Measurements from ENCODE around the gene PSD4.

Gene PSD4

DNA sequence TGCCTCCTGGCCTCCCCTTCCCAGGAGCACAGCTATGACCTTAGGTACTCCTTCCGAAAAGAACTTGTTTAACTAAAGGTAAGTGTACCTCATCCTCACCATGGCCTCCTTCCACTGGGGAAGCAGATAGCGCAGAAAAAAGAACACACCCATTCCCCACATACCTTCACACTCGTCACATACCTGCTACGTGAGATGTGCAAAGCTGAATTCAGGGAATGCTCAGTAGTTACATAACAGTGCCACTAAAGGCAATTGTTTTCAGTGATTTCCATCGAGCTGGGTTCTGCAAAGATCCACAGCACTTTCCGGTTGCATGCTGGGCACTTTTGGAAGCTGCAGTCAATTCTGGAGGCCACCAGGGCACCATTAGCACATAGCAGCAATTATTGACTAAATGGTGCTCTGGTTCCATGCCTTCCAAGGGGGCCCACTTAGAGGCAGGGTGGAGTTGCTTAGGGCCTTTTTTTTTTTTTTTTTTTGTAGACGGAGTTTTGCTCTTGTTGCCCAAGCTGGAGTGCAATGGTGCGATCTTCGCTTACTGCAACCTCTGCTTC lies 63.9 kb downstream of the PSD4 start:
- Histone ChIP-seq H3K4me3 (ENCODE audit: low read depth in 1 of 2, low read length in 1 of 2) (no peak overlapping the region), H3K4me1 (ENCODE audit: control insufficient read depth in 1 of 2, insufficient read depth in 1 of 2, low read depth in 1 of 2, low read length in 1 of 2) (peaks cover 0 to 12% of the 10 kb centered on the region in 2 experiments), H3K27ac (no peak overlapping the region)

DNA sequence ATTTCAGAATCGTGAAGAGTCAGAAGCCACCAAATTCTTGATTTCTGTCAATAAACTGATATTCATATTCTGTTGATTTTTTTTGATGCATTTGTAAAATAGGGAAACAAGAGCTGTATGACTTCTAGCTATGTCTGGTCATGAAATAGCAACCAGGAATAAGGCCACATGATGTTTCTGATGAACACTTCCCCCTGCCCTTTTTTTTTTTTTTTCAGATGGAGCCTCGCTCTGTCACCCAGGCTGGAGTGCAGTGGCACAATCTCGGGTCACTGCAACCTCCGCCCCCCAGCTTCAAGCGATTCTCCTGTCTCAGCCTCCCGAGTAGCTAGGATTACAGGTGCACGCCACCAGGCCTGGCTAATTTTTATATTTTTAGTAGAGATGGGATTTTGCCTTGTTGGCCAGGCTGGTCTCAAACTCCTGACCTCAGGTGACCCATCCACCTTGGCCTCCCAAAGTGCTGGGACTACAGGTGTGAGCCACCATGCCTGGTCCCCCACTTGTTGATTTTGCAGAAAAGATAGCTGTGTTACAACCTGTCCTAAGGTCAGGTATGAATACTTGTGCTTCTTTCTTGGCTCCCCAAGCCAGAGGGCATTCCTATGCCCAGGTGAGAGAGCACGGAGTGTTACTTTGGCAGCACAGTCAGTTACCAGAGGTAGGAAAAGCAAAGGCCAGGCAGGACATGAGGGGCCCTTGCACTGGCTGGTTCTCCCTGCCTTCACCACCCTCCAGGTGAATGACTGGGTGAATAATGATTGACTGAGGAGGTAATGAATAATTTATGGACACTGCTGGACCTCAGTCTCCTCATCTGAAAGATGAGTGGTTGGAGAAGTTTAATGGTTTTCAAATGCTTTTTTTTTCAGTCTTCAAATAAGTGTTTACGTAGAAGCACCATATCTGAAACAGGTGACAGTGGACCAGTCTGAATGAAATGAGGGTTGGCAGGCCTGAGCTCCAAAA lies 65.4 kb downstream of the PSD4 start:
- no peaks in the 10 kb centered on the region for H3K36me3 ChIP-seq
- TF ChIP-seq, protein P1, sequence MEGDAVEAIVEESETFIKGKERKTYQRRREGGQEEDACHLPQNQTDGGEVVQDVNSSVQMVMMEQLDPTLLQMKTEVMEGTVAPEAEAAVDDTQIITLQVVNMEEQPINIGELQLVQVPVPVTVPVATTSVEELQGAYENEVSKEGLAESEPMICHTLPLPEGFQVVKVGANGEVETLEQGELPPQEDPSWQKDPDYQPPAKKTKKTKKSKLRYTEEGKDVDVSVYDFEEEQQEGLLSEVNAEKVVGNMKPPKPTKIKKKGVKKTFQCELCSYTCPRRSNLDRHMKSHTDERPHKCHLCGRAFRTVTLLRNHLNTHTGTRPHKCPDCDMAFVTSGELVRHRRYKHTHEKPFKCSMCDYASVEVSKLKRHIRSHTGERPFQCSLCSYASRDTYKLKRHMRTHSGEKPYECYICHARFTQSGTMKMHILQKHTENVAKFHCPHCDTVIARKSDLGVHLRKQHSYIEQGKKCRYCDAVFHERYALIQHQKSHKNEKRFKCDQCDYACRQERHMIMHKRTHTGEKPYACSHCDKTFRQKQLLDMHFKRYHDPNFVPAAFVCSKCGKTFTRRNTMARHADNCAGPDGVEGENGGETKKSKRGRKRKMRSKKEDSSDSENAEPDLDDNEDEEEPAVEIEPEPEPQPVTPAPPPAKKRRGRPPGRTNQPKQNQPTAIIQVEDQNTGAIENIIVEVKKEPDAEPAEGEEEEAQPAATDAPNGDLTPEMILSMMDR (IDR thresholded peaks at IDR 0.05): no peak
- H3K27ac ChIP-seq: no peak overlapping the region
- H3K4me3 ChIP-seq (ENCODE audit: low read depth in 1 of 2, low read length in 1 of 2): no peak overlapping the region
- H3K4me1 ChIP-seq (ENCODE audit: control insufficient read depth in 1 of 2, insufficient read depth in 1 of 2, low read depth in 1 of 2, low read length in 1 of 2): peaks cover 0 to 12% of the 10 kb centered on the region in 2 experiments
- peaks cover 10% of the 10 kb centered on the region for H3K27me3 ChIP-seq
- no peaks in the 10 kb centered on the region for H3K9me3 ChIP-seq

More for the DNA sequence above, 63.9 kb downstream of the PSD4 start:
- TF ChIP-seq, protein P1 (IDR thresholded peaks at IDR 0.05): no peak
- H3K36me3 ChIP-seq: no peaks in the 10 kb centered on the region
- H3K27me3 ChIP-seq: peaks cover 10% of the 10 kb centered on the region
- no peaks in the 10 kb centered on the region for H3K9me3 ChIP-seq

DNA sequence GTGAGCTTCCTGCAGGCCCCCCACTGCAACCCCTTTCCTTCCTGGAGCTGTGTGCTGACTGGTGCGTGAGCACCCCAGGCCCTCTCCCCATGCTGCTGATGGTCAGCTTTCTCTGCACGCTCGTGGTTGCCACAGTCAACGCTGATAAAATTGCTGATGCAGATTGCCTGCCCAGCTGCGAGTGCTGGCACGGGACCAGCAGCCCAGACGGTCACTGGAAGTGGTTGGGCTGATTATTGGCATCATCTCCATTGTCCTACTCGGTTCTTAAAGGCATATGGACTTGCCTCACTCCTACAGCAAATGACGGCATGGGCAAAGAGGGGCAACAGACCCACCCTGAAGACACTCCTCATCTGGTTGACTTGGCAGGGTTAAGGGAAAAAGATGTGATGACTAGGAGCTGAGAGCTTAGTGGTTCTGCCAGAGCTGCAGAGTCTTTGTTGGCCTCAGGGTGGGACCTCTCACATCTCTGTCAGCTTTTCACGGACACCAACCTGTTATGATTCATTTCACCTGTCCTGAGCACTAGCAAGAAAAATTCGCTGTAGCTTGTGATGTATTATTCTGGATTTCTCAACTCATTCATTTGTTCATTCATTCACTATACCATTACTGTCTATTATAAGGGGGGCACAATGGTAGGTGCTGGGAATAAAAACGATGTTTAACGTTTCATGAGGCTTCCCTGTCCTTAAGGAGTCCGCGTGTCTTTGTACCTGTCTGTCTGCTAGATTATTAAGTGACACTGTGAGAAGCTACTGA lies 66.6 kb downstream of the PSD4 start:
- TF ChIP-seq, protein P1 (IDR thresholded peaks at IDR 0.05): no peak
- H3K27me3 ChIP-seq: peaks cover 10% of the 10 kb centered on the region
- H3K4me3 ChIP-seq (ENCODE audit: low read depth in 1 of 2, low read length in 1 of 2): no peak overlapping the region
- peaks cover 0 to 12% of the 10 kb centered on the region in 2 experiments for H3K4me1 ChIP-seq (ENCODE audit: control insufficient read depth in 1 of 2, insufficient read depth in 1 of 2, low read depth in 1 of 2, low read length in 1 of 2)
- no peak overlapping the region for H3K27ac ChIP-seq
- H3K9me3 ChIP-seq: no peaks in the 10 kb centered on the region
- no peaks in the 10 kb centered on the region for H3K36me3 ChIP-seq

DNA sequence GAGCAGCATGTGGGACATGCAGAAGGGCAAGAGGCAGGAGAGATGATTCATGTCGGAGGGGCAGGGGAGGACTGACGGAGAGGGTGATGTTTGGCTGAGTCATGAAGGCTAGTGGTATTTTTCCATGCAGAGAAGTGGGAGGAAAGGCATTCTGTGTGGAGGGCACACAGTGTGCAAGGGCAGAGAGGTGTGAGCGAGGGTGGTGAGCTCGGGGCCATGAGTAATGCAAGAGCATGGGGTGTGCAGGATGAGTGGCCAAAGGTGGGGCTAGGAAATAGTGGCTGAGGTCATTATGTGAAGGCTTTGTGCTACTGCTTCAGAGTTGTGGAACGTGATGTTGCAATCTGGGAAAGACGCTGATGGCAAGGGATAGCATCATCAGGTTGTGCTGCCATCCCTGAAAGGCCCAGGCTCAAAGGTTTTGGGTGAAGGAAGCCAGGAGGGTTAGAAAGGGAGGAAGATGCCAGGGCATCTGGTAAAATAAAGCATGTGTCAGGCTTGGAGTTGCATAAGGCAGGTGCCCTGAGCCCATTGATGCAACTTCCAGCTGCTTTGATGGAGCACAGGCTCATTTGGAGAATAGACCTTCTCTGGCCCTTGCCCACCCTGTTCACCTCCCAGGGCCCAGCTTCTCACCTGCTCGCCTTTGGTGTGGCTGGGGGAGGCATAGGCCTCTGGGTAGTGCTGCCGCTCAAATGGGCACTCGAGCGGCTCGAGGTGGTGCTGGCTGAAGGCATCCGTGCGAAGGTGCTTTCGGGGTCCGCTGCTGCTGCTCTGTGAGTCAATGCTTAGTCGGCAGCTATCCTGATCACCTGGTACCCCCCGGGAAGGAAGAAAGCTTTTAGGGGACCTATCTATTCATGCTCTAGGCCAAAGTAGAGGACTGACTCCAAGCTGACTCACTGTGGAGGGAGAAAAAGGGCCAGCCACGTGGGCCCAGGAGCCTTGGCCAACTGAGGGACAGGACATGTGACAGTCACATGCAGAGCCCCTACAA lies 67.4 kb downstream of the PSD4 start:
- no peaks in the 10 kb centered on the region for H3K36me3 ChIP-seq
- H3K27me3 ChIP-seq: peaks cover 10% of the 10 kb centered on the region
- H3K27ac ChIP-seq: no peak overlapping the region
- H3K4me3 ChIP-seq (ENCODE audit: low read depth in 1 of 2, low read length in 1 of 2): no peak overlapping the region
- peaks cover 0 to 12% of the 10 kb centered on the region in 2 experiments for H3K4me1 ChIP-seq (ENCODE audit: control insufficient read depth in 1 of 2, insufficient read depth in 1 of 2, low read depth in 1 of 2, low read length in 1 of 2)
- no peaks in the 10 kb centered on the region for H3K9me3 ChIP-seq
- TF ChIP-seq, protein P1 (IDR thresholded peaks at IDR 0.05): no peak
